Vagina (tissue), 2 donors: ENCODE results near the gene EPX.

ENCODE experiments used
- POLR2A ChIP-seq, 2 donors: fragments of 450-650 bp; IDR thresholded peaks; one replicate each; pipeline ENCODE4 v1.6.1; 2017; ENCODE audit warnings: antibody characterized with exemption in 2 of 2, mild to moderate bottlenecking in 2 of 2, moderate library complexity in 2 of 2
- POLR2AphosphoS5 ChIP-seq, 2 donors: sonication (generic); formaldehyde crosslinking; IDR thresholded peaks; one replicate each; pipeline ENCODE4 v1.9.0; 2017; ENCODE audit warnings: antibody characterized with exemption in 2 of 2, mild to moderate bottlenecking in 2 of 2, low read depth in 1 of 2; ENCODE audit not compliant: insufficient read depth in 1 of 2
- TF ChIP-seq, protein P1 (sequence below), 3 experiments: fragments of 450-650 bp in 2 of 3; fragments of 200-600 bp in 1 of 3; sonication (generic) in 1 of 3; IDR thresholded peaks; one replicate each; pipeline ENCODE4 v1.5.1; 2017 to 2019; ENCODE audit warnings: antibody characterized with exemption in 3 of 3, mild to moderate bottlenecking in 2 of 3, moderate library complexity in 2 of 3

DNA sequence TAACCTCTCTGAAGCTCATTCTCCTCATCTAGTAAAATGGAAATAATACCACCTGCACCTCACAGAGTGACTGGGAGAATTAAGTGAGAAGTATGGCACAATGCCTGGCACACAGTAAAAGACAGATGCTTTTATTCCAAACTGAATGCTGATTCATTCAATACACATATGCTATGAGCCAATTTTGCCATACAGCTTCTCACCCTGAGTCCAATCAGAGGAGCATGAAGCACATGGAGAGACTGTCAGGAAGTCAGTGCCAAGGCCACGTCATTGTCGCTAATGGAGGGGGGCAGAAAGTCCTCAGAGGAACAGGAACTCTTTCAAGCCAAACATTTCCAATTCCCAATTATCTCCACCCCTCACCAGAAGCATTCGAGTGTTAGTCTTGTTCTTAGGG is 14.9 kb downstream of the EPX start:
- TF ChIP-seq, protein P1, sequence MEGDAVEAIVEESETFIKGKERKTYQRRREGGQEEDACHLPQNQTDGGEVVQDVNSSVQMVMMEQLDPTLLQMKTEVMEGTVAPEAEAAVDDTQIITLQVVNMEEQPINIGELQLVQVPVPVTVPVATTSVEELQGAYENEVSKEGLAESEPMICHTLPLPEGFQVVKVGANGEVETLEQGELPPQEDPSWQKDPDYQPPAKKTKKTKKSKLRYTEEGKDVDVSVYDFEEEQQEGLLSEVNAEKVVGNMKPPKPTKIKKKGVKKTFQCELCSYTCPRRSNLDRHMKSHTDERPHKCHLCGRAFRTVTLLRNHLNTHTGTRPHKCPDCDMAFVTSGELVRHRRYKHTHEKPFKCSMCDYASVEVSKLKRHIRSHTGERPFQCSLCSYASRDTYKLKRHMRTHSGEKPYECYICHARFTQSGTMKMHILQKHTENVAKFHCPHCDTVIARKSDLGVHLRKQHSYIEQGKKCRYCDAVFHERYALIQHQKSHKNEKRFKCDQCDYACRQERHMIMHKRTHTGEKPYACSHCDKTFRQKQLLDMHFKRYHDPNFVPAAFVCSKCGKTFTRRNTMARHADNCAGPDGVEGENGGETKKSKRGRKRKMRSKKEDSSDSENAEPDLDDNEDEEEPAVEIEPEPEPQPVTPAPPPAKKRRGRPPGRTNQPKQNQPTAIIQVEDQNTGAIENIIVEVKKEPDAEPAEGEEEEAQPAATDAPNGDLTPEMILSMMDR (IDR thresholded peaks at IDR 0.05) = no peak
- no peak for TF ChIP-seq POLR2A (IDR thresholded peaks at IDR 0.05)
- no peak for TF ChIP-seq POLR2AphosphoS5 (IDR thresholded peaks at IDR 0.05; ENCODE audit: insufficient read depth in 1 of 2, low read depth in 1 of 2)
